Suprapubic skin (tissue), 4 donors: ENCODE data around the gene PLXNC1.

ENCODE experiments used
- POLR2A ChIP-seq, 2 donors: fragments of 450-650 bp; IDR thresholded peaks; one replicate each; pipeline ENCODE4 v1.6.1; 2017; ENCODE audit warnings: antibody characterized with exemption in 2 of 2, mild to moderate bottlenecking in 2 of 2, moderate library complexity in 2 of 2
- POLR2AphosphoS5 ChIP-seq, 3 donors: sonication (generic); formaldehyde crosslinking; IDR thresholded peaks; one replicate each; pipeline ENCODE4 v1.6.1; 2017; ENCODE audit warnings: antibody characterized with exemption in 3 of 3
- TF ChIP-seq, protein P1 (sequence below), 2 donors: fragments of 200-600 bp in 1 of 2; fragments of 450-650 bp in 1 of 2; sonication (generic) in 1 of 2; IDR thresholded peaks; one replicate each; pipeline ENCODE4 v1.5.1; 2016 to 2019; ENCODE audit warnings: antibody characterized with exemption in 2 of 2, mild to moderate bottlenecking in 1 of 2, moderate library complexity in 1 of 2

DNA sequence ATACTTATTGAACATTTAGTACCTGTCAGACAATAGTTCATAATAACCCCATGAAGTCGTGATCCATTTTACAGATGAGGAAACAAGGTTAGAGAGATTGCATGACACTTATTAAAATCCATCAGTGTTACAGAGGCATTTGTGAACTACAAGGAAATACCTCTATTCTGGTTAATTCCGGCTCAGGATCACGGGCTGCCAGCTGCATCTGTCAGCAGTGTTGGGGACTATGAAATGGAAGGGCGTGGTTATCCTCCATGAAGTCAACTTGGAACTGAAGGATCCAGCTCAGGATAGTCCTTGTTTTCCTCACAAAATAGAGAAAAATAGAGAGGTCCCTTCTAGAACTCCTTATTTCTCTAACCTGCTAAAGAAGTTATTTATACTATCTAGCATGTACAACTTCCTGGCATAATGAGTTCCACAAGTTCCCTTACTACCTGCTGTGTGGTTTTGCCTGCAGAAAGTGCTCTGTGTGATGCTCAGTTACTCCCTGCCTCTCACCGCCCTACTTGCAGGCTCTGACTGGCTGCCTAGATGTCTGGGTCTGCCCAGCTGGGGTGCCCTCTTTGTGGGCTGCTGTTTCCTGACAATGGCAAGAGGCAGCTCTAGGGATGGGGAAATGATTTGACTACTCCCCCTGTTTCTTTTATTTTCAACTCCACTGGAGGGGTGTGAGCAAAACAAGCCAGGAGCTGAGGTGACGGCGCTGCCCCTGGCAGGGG, 36.8 kb downstream of the PLXNC1 start:
- TF ChIP-seq POLR2AphosphoS5 (IDR thresholded peaks at IDR 0.05) (no peak), POLR2A (IDR thresholded peaks at IDR 0.05) (no peak)
- TF ChIP-seq, protein P1, sequence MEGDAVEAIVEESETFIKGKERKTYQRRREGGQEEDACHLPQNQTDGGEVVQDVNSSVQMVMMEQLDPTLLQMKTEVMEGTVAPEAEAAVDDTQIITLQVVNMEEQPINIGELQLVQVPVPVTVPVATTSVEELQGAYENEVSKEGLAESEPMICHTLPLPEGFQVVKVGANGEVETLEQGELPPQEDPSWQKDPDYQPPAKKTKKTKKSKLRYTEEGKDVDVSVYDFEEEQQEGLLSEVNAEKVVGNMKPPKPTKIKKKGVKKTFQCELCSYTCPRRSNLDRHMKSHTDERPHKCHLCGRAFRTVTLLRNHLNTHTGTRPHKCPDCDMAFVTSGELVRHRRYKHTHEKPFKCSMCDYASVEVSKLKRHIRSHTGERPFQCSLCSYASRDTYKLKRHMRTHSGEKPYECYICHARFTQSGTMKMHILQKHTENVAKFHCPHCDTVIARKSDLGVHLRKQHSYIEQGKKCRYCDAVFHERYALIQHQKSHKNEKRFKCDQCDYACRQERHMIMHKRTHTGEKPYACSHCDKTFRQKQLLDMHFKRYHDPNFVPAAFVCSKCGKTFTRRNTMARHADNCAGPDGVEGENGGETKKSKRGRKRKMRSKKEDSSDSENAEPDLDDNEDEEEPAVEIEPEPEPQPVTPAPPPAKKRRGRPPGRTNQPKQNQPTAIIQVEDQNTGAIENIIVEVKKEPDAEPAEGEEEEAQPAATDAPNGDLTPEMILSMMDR (IDR thresholded peaks at IDR 0.05) = no peak
